K562 (cell line): ENCODE measurements around the gene AGRN. TPM values are rescaled to one million over a fixed set of nuclear protein-coding genes. Genes with fewer than 3 reads are reported as not detected.

Source experiments
- CHD2 ChIP-seq: IDR thresholded peaks from 2 replicates; pipeline ENCODE4 v1.6.1; 2011; ENCODE audit warnings: low read depth, low read length
- KAT2B ChIP-seq: IDR thresholded peaks from one replicate; pipeline ENCODE4 v1.6.1; 2012; ENCODE audit warnings: low read depth, mild to moderate bottlenecking, control low read depth, inconsistent platforms, low read length, moderate library complexity
- RBM22 ChIP-seq: fragments of 200-400 bp; formaldehyde crosslinking; IDR thresholded peaks from 2 replicates; pipeline ENCODE4 v1.6.1; 2018; ENCODE audit warnings: low read length, low read depth; ENCODE audit not compliant: poor library complexity, severe bottlenecking
- YY1 ChIP-seq, 3 experiments: IDR thresholded peaks; 2 replicates each; pipeline ENCODE4 v1.6.1; 2011; ENCODE audit warnings: low read length in 2 of 3, mild to moderate bottlenecking in 2 of 3, moderate library complexity in 2 of 3, borderline replicate concordance in 1 of 3, control low read depth in 1 of 3, low read depth in 1 of 3; ENCODE audit not compliant: insufficient read depth in 3 of 3, insufficient replicate concordance in 2 of 3, control insufficient read depth in 1 of 3, insufficient read length in 1 of 3; ENCODE audit errors: extremely low read depth in 1 of 3
- ZNF707 ChIP-seq: fragments of 250-450 bp; sonication (Bioruptor Pico); conservative IDR thresholded peaks from 2 replicates; pipeline ENCODE4 v1.8.0; 2022; ENCODE audit warnings: inconsistent platforms, mild to moderate bottlenecking, moderate library complexity
- polyA plus RNA-seq, 8 experiments: library from polyadenylated mRNA; depleted of rRNA in 4 of 8; stranded (reverse) in 5 of 8; unstranded in 3 of 8; fragments of >200 nt; fragmentation: Nextera tagmentation in 2 of 8; fragmentation: Illumina TruSeq in 1 of 8; extraction: Ambion mirVana in 2 of 8; extraction: Trizol in 1 of 8; gene quantifications; 2 replicates each; pipeline versions ENCODE4 v1.2.1 to v1.2.3, GENCODE V29; 2011 to 2014; ENCODE audit warnings: inconsistent platforms in 1 of 8, missing spikeins in 1 of 8
- total RNA-seq, 7 experiments: library from RNA; depleted of rRNA in 6 of 7; stranded (reverse); fragments of >200 nt in 6 of 7; fragmentation: Illumina TruSeq in 2 of 7; extraction: Trizol in 2 of 7; gene quantifications; 2 replicates each; pipeline versions ENCODE4 v1.2.1 to v1.2.3, GENCODE V29; 2011 to 2021; ENCODE audit warnings: low replicate concordance in 1 of 7
- TF ChIP-seq, protein P1 (sequence below): fragments of 450-650 bp; conservative IDR thresholded peaks from 2 replicates; pipeline ENCODE4 v1.6.1; 2016; ENCODE audit warnings: missing genetic modification characterization, low read depth, mild to moderate bottlenecking, missing compliant biosample characterization, moderate library complexity
- TF ChIP-seq, protein P2 (sequence below): fragments of 200-800 bp; sonication (Bioruptor generic); IDR thresholded peaks from 2 replicates; pipeline ENCODE4 v1.6.1; 2016; ENCODE audit warnings: missing genetic modification characterization, missing compliant biosample characterization
- TF ChIP-seq, protein P3 (sequence below), 2 experiments: fragments of 250-450 bp in 1 of 2; fragments of 450-650 bp in 1 of 2; sonication (Bioruptor Pico) in 1 of 2; IDR thresholded peaks; 2 replicates each; pipeline versions ENCODE4 v1.6.1 to v1.8.0; 2016 to 2021; ENCODE audit warnings: mild to moderate bottlenecking in 2 of 2, moderate library complexity in 2 of 2, missing compliant biosample characterization in 1 of 2, missing genetic modification characterization in 1 of 2
- TF ChIP-seq, protein P4 (sequence below): fragments of 450-650 bp; IDR thresholded peaks from 2 replicates; pipeline ENCODE4 v1.6.1; 2016; ENCODE audit warnings: low read depth

The AGRN gene
- total and polyA plus RNA-seq, 9 of the 15 experiments (the other 6 are each of a cell fraction or from before 2014, with no cell fraction given), result 0.04 to 111 (median 18.1) TPM

DNA sequence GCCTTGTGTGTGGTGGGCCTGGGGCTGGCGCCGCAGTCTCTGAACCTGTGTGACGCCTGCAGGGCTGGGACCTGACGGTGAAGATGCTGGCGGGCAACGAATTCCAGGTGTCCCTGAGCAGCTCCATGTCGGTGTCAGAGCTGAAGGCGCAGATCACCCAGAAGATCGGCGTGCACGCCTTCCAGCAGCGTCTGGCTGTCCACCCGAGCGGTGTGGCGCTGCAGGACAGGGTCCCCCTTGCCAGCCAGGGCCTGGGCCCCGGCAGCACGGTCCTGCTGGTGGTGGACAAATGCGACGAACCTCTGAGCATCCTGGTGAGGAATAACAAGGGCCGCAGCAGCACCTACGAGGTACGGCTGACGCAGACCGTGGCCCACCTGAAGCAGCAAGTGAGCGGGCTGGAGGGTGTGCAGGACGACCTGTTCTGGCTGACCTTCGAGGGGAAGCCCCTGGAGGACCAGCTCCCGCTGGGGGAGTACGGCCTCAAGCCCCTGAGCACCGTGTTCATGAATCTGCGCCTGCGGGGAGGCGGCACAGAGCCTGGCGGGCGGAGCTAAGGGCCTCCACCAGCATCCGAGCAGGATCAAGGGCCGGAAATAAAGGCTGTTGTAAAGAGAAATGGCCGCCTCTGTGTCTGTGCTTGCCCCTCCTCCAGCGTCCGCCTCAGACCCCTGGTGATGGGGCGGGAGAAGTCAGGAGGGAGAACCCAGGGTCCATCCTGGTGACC is 5.8 kb upstream of the AGRN start (continued):
- TF ChIP-seq, protein P1, sequence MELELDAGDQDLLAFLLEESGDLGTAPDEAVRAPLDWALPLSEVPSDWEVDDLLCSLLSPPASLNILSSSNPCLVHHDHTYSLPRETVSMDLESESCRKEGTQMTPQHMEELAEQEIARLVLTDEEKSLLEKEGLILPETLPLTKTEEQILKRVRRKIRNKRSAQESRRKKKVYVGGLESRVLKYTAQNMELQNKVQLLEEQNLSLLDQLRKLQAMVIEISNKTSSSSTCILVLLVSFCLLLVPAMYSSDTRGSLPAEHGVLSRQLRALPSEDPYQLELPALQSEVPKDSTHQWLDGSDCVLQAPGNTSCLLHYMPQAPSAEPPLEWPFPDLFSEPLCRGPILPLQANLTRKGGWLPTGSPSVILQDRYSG (tag), result no peak
- no peak for TF ChIP-seq ZNF707 (CRISPR knock-in tag)
- TF ChIP-seq, protein P2, sequence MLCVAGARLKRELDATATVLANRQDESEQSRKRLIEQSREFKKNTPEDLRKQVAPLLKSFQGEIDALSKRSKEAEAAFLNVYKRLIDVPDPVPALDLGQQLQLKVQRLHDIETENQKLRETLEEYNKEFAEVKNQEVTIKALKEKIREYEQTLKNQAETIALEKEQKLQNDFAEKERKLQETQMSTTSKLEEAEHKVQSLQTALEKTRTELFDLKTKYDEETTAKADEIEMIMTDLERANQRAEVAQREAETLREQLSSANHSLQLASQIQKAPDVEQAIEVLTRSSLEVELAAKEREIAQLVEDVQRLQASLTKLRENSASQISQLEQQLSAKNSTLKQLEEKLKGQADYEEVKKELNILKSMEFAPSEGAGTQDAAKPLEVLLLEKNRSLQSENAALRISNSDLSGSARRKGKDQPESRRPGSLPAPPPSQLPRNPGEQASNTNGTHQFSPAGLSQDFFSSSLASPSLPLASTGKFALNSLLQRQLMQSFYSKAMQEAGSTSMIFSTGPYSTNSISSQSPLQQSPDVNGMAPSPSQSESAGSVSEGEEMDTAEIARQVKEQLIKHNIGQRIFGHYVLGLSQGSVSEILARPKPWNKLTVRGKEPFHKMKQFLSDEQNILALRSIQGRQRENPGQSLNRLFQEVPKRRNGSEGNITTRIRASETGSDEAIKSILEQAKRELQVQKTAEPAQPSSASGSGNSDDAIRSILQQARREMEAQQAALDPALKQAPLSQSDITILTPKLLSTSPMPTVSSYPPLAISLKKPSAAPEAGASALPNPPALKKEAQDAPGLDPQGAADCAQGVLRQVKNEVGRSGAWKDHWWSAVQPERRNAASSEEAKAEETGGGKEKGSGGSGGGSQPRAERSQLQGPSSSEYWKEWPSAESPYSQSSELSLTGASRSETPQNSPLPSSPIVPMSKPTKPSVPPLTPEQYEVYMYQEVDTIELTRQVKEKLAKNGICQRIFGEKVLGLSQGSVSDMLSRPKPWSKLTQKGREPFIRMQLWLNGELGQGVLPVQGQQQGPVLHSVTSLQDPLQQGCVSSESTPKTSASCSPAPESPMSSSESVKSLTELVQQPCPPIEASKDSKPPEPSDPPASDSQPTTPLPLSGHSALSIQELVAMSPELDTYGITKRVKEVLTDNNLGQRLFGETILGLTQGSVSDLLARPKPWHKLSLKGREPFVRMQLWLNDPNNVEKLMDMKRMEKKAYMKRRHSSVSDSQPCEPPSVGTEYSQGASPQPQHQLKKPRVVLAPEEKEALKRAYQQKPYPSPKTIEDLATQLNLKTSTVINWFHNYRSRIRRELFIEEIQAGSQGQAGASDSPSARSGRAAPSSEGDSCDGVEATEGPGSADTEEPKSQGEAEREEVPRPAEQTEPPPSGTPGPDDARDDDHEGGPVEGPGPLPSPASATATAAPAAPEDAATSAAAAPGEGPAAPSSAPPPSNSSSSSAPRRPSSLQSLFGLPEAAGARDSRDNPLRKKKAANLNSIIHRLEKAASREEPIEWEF (CRISPR knock-in tag), result no peak
- TF ChIP-seq CHD2, result 0 out of 2 replicates have a peak, but pooled peaks have one; percentile 14
- TF ChIP-seq, protein P3, sequence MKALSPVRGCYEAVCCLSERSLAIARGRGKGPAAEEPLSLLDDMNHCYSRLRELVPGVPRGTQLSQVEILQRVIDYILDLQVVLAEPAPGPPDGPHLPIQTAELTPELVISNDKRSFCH (CRISPR knock-in tag; IDR thresholded peaks at IDR 0.05), result no peak
- TF ChIP-seq, protein P3 (tag; IDR thresholded peaks at IDR 0.05), result no peak
- TF ChIP-seq, protein P4, sequence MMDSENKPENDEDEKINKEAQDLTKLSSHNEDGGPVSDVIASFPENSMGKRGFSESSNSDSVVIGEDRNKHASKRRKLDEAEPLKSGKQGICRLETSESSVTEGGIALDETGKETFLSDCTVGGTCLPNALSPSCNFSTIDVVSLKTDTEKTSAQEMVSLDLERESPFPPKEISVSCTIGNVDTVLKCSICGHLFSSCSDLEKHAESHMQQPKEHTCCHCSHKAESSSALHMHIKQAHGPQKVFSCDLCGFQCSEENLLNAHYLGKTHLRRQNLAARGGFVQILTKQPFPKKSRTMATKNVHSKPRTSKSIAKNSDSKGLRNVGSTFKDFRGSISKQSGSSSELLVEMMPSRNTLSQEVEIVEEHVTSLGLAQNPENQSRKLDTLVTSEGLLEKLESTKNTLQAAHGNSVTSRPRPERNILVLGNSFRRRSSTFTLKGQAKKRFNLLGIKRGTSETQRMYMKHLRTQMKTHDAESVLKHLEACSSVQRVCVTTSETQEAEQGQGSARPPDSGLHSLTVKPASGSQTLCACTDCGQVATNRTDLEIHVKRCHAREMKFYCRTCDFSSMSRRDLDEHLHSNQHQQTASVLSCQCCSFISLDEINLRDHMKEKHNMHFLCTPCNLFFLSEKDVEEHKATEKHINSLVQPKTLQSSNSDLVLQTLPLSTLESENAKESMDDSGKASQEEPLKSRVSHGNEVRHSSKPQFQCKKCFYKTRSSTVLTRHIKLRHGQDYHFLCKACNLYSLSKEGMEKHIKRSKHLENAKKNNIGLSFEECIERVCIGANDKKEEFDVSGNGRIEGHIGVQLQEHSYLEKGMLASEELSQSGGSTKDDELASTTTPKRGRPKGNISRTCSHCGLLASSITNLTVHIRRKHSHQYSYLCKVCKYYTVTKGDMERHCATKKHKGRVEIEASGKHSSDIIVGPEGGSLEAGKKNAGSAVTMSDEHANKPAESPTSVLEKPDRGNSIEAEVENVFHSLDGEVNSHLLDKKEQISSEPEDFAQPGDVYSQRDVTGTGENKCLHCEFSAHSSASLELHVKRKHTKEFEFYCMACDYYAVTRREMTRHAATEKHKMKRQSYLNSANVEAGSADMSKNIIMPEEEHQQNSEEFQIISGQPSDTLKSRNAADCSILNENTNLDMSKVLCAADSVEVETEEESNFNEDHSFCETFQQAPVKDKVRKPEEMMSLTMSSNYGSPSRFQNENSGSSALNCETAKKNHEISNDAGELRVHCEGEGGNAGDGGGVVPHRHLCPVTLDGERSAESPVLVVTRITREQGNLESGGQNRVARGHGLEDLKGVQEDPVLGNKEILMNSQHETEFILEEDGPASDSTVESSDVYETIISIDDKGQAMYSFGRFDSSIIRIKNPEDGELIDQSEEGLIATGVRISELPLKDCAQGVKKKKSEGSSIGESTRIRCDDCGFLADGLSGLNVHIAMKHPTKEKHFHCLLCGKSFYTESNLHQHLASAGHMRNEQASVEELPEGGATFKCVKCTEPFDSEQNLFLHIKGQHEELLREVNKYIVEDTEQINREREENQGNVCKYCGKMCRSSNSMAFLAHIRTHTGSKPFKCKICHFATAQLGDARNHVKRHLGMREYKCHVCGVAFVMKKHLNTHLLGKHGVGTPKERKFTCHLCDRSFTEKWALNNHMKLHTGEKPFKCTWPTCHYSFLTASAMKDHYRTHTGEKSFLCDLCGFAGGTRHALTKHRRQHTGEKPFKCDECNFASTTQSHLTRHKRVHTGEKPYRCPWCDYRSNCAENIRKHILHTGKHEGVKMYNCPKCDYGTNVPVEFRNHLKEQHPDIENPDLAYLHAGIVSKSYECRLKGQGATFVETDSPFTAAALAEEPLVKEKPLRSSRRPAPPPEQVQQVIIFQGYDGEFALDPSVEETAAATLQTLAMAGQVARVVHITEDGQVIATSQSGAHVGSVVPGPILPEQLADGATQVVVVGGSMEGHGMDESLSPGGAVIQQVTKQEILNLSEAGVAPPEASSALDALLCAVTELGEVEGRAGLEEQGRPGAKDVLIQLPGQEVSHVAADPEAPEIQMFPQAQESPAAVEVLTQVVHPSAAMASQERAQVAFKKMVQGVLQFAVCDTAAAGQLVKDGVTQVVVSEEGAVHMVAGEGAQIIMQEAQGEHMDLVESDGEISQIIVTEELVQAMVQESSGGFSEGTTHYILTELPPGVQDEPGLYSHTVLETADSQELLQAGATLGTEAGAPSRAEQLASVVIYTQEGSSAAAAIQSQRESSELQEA, result no peak
- peak in 2 of 3 experiments; percentile 32 to 48 for TF ChIP-seq YY1 (IDR thresholded peaks at IDR 0.05; ENCODE audit: borderline replicate concordance in 1 of 3, control insufficient read depth in 1 of 3, extremely low read depth in 1 of 3, insufficient read depth in 3 of 3, insufficient read length in 1 of 3, insufficient replicate concordance in 2 of 3, low read depth in 1 of 3, low read length in 2 of 3)
- no peak for TF ChIP-seq RBM22
- TF ChIP-seq KAT2B, result no peak
